Activated gamma-delta T cell treated with Interleukin-2 at 50 U/mL for 16 hours (primary cell): ENCODE results near the gene PIH1D1.
"Not testable (repeated sequence)": the region's sequence is repeated elsewhere in the genome, so short reads cannot be mapped to it uniquely, and the experiment has no call there.

Experiments
- DNase-seq: peaks from one replicate; pipeline ENCODE4 v3.0.0-alpha.2; 2020

PIH1D1 gene

GRCh38 chr19:49479975-49480628 is 28.5 kb upstream of the PIH1D1 start:
- no peak for DNase-seq

- peak; percentile 60 for DNase-seq
These were observed 24.6 kb upstream of the PIH1D1 start for GRCh38 chr19:49475995-49476880.

GRCh38 chr19:49475191-49475917 is 23.7 kb upstream of the PIH1D1 start:
- no peak for DNase-seq

- DNase-seq = no peak
These were observed 22.9 kb upstream of the PIH1D1 start for GRCh38 chr19:49474542-49474924.

- peak; percentile 89 for DNase-seq
These were observed 22.4 kb upstream of the PIH1D1 start, which contains the start of gene FLT3LG for GRCh38 chr19:49473868-49474541. FLT3LG (plus strand) TSS chr19:49474215; CDS start chr19:49474640, 425 bp downstream.

- DNase-seq = not testable (repeated sequence)
These were observed 21.9 kb upstream of the PIH1D1 start for GRCh38 chr19:49473501-49473867.

- no peak for DNase-seq
These were observed 21.3 kb upstream of the PIH1D1 start for GRCh38 chr19:49472936-49473335.

GRCh38 chr19:49470615-49470978 is 19.0 kb upstream of the PIH1D1 start:
- no peak for DNase-seq

GRCh38 chr19:49469828-49470614 is 18.4 kb upstream of the PIH1D1 start:
- peak; percentile 74 for DNase-seq

GRCh38 chr19:49468746-49469447 is 17.3 kb upstream of the PIH1D1 start:
- DNase-seq = peak; percentile 83

GRCh38 chr19:49468199-49468598 is 16.6 kb upstream of the PIH1D1 start:
- no peak for DNase-seq

GRCh38 chr19:49465371-49465770 is 13.8 kb upstream of the PIH1D1 start:
- no peak for DNase-seq

GRCh38 chr19:49463960-49464740 is 12.5 kb upstream of the PIH1D1 start:
- DNase-seq = no peak

- no peak for DNase-seq
These were observed 10.9 kb upstream of the PIH1D1 start for GRCh38 chr19:49462492-49462891.

GRCh38 chr19:49461656-49462055 is 10.0 kb upstream of the PIH1D1 start:
- no peak for DNase-seq

- DNase-seq = not testable (repeated sequence)
These were observed 9.5 kb upstream of the PIH1D1 start for GRCh38 chr19:49461130-49461529.

- no peak for DNase-seq
These were observed 7.8 kb upstream of the PIH1D1 start for GRCh38 chr19:49459388-49459787.

- no peak for DNase-seq
These were observed 6.9 kb upstream of the PIH1D1 start for GRCh38 chr19:49458567-49458903.

- DNase-seq = no peak
These were observed 4.7 kb upstream of the PIH1D1 start for GRCh38 chr19:49456326-49456725.

- DNase-seq = no peak
These were observed 4.2 kb upstream of the PIH1D1 start for GRCh38 chr19:49455773-49456172.

GRCh38 chr19:49453757-49454240 is 2.2 kb upstream of the PIH1D1 start:
- no peak for DNase-seq
